ENCODE data around the gene HIVEP3.

- TF ChIP-seq, protein P1, sequence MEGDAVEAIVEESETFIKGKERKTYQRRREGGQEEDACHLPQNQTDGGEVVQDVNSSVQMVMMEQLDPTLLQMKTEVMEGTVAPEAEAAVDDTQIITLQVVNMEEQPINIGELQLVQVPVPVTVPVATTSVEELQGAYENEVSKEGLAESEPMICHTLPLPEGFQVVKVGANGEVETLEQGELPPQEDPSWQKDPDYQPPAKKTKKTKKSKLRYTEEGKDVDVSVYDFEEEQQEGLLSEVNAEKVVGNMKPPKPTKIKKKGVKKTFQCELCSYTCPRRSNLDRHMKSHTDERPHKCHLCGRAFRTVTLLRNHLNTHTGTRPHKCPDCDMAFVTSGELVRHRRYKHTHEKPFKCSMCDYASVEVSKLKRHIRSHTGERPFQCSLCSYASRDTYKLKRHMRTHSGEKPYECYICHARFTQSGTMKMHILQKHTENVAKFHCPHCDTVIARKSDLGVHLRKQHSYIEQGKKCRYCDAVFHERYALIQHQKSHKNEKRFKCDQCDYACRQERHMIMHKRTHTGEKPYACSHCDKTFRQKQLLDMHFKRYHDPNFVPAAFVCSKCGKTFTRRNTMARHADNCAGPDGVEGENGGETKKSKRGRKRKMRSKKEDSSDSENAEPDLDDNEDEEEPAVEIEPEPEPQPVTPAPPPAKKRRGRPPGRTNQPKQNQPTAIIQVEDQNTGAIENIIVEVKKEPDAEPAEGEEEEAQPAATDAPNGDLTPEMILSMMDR (IDR thresholded peaks at IDR 0.05) = peak; percentile 83 to 93 (median 88)
- TF ChIP-seq POLR2A (IDR thresholded peaks at IDR 0.05) = no peak
Measured at GRCh38 chr1:41573785-41574713, 344.7 kb downstream of the HIVEP3 start.

All from heart left ventricle (tissue), 13 donors.